Subcutaneous abdominal adipose tissue (tissue), 5 donors: ENCODE data around the gene RNASE2.

Experiments used
- H3K27ac ChIP-seq: one replicate; pipeline ENCODE4 v1.7.0; 2013; ENCODE audit warnings: low read depth, mild to moderate bottlenecking, inconsistent platforms, low read length, moderate library complexity
- H3K27me3 ChIP-seq, 5 donors: one replicate each; pipeline ENCODE4 v1.7.0; 2013; ENCODE audit warnings: low read length in 5 of 5, inconsistent platforms in 1 of 5; ENCODE audit not compliant: control insufficient read depth in 5 of 5, insufficient read depth in 4 of 5
- H3K36me3 ChIP-seq, 5 donors: one replicate each; pipeline ENCODE4 v1.7.0; 2013; ENCODE audit warnings: low read length in 5 of 5; ENCODE audit not compliant: control insufficient read depth in 5 of 5, insufficient read depth in 5 of 5
- H3K4me1 ChIP-seq, 5 donors: one replicate each; pipeline ENCODE4 v1.7.0; 2013; ENCODE audit warnings: low read length in 5 of 5, mild to moderate bottlenecking in 3 of 5, moderate library complexity in 1 of 5; ENCODE audit not compliant: control insufficient read depth in 5 of 5, insufficient read depth in 5 of 5
- H3K4me3 ChIP-seq, 5 donors: one replicate each; pipeline ENCODE4 v1.7.0; 2013; ENCODE audit warnings: low read length in 5 of 5, low read depth in 1 of 5
- H3K9ac ChIP-seq, 5 donors: one replicate each; pipeline ENCODE4 v1.7.0; 2013; ENCODE audit warnings: low read length in 5 of 5, mild to moderate bottlenecking in 4 of 5, moderate library complexity in 3 of 5
- H3K9me3 ChIP-seq, 5 donors: one replicate each; pipeline ENCODE4 v1.7.0; 2013; ENCODE audit warnings: low read length in 5 of 5; ENCODE audit not compliant: control insufficient read depth in 5 of 5
- donor health status: healthy.
- donor health status: healthy.
- donor health status: healthy.
- donor health status: healthy.
- donor health status: healthy.

Gene RNASE2

DNA sequence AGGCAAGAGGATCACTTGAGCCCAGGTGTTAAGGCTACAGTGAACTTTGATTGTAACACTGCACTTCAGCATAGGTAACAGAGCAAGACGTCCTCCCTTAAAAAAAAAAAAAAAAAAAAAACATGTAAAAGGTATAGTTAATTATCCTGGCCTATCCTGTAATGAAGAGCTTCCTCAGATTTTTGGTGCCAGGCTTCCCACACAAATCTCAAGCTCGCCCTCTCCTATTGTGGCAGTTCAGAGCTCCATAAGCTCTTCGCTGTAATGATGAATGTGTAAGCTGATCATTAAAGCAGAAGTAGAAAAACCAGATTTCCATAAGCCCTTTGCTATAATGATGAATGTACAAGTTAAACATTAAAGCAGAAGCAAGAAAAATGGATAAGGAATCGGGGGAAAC lies 41.8 kb downstream of the RNASE2 start:
- H3K27me3 ChIP-seq = no peaks in the 10 kb centered on the region
- H3K4me1 ChIP-seq = peaks cover 2 to 9% (median 4%) of the 10 kb centered on the region in 5 donors
- peaks cover 34 to 55% (median 51%) of the 10 kb centered on the region in 5 donors for H3K36me3 ChIP-seq
- H3K4me3 ChIP-seq = no peak overlapping the region
- H3K27ac ChIP-seq = no peak overlapping the region
- no peaks in the 10 kb centered on the region for H3K9me3 ChIP-seq
- no peak overlapping the region for H3K9ac ChIP-seq

DNA sequence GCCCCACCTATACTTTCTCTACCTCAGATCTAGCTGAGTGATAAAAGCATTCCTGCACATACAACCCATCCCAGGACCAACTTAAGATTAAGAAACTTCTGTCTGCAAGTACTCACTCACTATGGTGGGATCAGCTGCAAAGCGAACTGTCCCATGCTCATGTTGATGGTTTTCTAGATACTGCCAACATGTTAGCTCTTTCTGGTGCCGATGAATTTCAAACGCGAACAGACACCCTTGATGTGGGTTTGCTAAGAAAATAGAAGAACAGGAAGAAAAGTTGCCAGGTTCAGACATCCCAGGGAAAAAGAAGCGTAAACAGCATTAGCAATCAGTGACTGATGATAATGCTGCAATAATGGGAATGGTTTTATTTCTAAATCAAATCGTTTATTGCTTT lies 42.3 kb downstream of the RNASE2 start:
- H3K4me3 ChIP-seq = no peak overlapping the region
- peaks cover 2 to 9% (median 4%) of the 10 kb centered on the region in 5 donors for H3K4me1 ChIP-seq
- H3K27me3 ChIP-seq = no peaks in the 10 kb centered on the region
- peaks cover 30 to 50% (median 46%) of the 10 kb centered on the region in 5 donors for H3K36me3 ChIP-seq
- no peak overlapping the region for H3K9ac ChIP-seq
- no peaks in the 10 kb centered on the region for H3K9me3 ChIP-seq
- no peak overlapping the region for H3K27ac ChIP-seq

DNA sequence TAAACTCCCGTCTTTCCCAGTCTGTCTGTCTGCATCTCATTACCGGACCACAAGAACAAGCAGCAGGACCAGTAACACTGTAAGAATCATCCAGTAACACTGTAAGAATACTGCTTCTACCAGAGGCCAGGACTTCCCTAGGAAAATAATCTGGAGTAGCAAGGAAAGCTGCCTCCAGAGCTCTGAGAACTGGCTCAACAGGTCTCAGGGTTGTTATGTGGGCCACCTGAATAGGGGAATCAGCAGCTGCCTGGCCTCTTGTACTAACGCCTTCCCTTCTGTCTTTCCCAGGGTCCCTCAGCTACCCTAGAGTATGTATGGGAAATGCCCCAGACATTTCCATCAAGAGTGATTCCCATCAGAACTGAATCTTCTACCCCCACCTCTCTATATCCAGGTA lies 42.9 kb downstream of the RNASE2 start:
- Histone ChIP-seq H3K9me3 (no peaks in the 10 kb centered on the region), H3K4me3 (no peak overlapping the region), H3K4me1 (peaks cover 2 to 9% (median 4%) of the 10 kb centered on the region in 5 donors), H3K9ac (no peak overlapping the region), H3K27me3 (no peaks in the 10 kb centered on the region), H3K27ac (no peak overlapping the region), H3K36me3 (peaks cover 25 to 44% (median 41%) of the 10 kb centered on the region in 5 donors)

DNA sequence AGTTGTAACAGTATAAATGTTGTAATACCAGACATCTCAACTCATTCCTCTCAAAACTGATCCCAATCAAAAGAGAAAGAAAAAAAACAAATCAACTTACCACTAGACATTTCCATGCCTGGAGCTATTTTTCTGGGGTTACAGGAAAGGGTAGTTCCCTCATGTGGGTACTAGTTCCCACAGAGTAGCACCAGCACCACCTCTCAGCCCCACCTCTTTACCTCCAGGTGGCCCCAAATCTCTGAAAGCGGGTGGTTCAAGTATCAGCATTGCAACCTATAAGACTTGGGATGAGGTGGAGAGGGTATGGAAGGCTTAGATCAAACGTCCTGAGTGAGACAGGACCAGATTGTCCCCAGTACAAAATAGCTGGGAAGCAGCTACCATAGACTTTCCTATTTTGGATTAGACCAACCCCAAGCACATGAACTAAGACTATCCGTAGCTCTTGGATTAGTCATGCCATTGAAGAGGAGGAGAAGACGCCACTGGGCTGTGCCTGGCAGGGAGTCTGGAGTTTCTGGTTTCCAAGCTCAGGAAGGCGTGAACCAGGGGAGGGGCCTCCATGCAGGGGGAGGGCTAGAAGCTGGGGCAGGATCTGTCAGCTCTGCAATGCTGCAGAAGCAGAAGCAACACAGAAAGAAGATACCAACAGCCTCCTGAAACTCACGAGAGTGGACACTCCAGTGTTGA lies 43.5 kb downstream of the RNASE2 start, which contains the start of gene SLC39A2:
Gene SLC39A2, plus strand, starts transcription at position 620 of the 693 bp plus-strand sequence. CDS start 154 bp downstream, outside the sequence.
- Histone ChIP-seq H3K9me3 (no peaks in the 10 kb centered on the region), H3K4me3 (no peak within 1 kb of the TSS), H3K27me3 (no peaks in the 10 kb centered on the region), H3K4me1 (peaks cover 2 to 9% (median 4%) of the 10 kb centered on the region in 5 donors), H3K36me3 (peaks cover 25 to 38% (median 37%) of the 10 kb centered on the region in 5 donors), H3K9ac (no peak within 1 kb of the TSS), H3K27ac (peak within 1 kb of the TSS; percentile 23)

DNA sequence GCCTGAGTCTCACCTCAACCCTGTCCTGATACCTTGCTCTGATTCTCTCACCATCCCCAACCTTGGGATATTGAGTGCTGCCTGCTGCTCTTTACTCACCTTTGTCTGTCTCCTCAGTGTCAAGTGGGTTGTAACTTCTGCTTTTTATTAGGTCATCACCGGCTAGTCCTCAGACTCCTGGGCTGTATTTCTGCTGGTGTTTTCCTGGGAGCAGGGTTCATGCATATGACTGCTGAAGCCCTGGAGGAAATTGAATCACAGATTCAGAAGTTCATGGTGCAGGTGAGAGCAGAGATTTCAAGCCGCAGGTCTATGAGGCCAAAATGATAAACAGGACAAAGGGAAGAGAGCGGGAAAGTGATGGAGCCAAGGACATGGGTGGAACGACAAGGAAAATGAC lies 44.3 kb downstream of the RNASE2 start:
- peaks cover 2 to 9% (median 4%) of the 10 kb centered on the region in 5 donors for H3K4me1 ChIP-seq
- no peak overlapping the region for H3K27ac ChIP-seq

DNA sequence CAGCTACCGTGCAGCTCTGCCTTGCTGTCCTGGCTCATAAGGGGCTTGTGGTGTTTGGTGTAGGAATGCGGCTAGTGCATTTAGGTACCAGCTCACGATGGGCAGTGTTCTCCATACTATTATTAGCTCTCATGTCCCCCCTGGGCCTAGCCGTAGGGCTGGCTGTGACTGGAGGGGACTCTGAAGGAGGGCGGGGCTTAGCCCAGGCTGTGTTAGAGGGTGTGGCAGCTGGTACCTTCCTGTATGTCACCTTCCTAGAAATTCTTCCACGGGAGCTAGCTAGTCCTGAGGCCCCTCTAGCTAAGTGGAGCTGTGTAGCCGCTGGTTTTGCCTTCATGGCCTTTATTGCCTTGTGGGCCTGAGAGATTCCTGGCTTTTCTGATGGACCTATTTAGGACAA lies 45.9 kb downstream of the RNASE2 start:
- no peak overlapping the region for H3K4me3 ChIP-seq

More for the DNA sequence above, 44.3 kb downstream of the RNASE2 start:
- Histone ChIP-seq H3K4me3 (no peak overlapping the region), H3K9me3 (no peaks in the 10 kb centered on the region), H3K9ac (no peak overlapping the region), H3K36me3 (peaks cover 18 to 31% (median 29%) of the 10 kb centered on the region in 5 donors), H3K27me3 (no peaks in the 10 kb centered on the region)

DNA sequence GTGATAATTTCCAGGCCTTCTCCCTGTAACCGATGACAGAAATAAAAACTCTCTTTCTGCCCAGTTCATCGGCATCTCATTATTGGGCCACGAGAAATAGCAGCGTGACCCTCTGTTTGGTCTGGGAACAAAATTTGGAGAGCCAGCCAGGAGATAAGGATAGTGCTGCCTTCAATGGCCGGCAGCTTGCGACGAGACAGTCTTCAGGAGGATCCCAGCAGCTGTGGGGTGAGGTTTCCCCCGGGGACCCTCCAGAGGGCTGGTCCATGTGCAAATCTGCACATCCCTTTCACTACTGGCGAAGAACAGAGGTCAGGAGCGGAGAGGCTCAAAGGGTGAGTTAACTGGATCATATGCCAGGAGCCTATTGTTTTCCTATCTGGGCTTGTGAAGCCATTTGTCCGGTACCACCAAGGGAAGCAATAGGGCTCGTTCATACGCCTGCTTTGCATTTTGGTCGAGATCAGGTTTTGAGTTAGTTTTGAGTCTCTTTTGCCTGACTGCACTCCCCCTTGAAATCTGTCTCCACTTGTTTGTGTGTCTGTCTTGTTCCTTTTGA lies 48.6 kb downstream of the RNASE2 start:
- no peaks in the 10 kb centered on the region for H3K9me3 ChIP-seq
- no peaks in the 10 kb centered on the region for H3K27me3 ChIP-seq
- H3K9ac ChIP-seq = no peak overlapping the region
- H3K4me3 ChIP-seq = no peak overlapping the region
- H3K27ac ChIP-seq = no peak overlapping the region
- peaks cover 2 to 5% (median 4%) of the 10 kb centered on the region in 5 donors for H3K4me1 ChIP-seq
- no peaks in the 10 kb centered on the region for H3K36me3 ChIP-seq

More for the DNA sequence above, 45.9 kb downstream of the RNASE2 start:
- Histone ChIP-seq H3K9ac (no peak overlapping the region), H3K9me3 (no peaks in the 10 kb centered on the region), H3K27me3 (no peaks in the 10 kb centered on the region), H3K36me3 (peaks cover 7 to 14% (median 13%) of the 10 kb centered on the region in 5 donors), H3K4me1 (peaks cover 2 to 9% (median 4%) of the 10 kb centered on the region in 5 donors), H3K27ac (no peak overlapping the region)
